ENCODE data around the gene SH3RF1. TPM values are rescaled to one million over a fixed set of nuclear protein-coding genes. Genes with fewer than 3 reads are reported as not detected.

SH3RF1 gene
- polyA plus RNA-seq, 3 donors = 30.0 to 34.9 (median 30.1) TPM

- DNase-seq (ENCODE audit: low read depth in 3 of 3, low spot score in 2 of 3) = no peak
These were observed 156.3 kb downstream of the SH3RF1 start for GRCh38 chr4:169114341-169114974.

- no peak for DNase-seq (ENCODE audit: low read depth in 3 of 3, low spot score in 2 of 3)
These were observed 160.1 kb downstream of the SH3RF1 start for GRCh38 chr4:169110633-169111032.

GRCh38 chr4:169109035-169109675 lies 161.6 kb downstream of the SH3RF1 start:
- no peak for DNase-seq (ENCODE audit: low read depth in 3 of 3, low spot score in 2 of 3)

GRCh38 chr4:169108303-169108702 lies 162.5 kb downstream of the SH3RF1 start:
- no peak for DNase-seq (ENCODE audit: low read depth in 3 of 3, low spot score in 2 of 3)

GRCh38 chr4:169107528-169107927 lies 163.2 kb downstream of the SH3RF1 start:
- DNase-seq (ENCODE audit: low read depth in 3 of 3, low spot score in 2 of 3) = no peak

- DNase-seq (ENCODE audit: low read depth in 3 of 3, low spot score in 2 of 3) = no peak
These were observed 164.0 kb downstream of the SH3RF1 start for GRCh38 chr4:169106696-169107229.

GRCh38 chr4:169105620-169106019 lies 165.1 kb downstream of the SH3RF1 start:
- DNase-seq (ENCODE audit: low read depth in 3 of 3, low spot score in 2 of 3) = no peak

- no peak for DNase-seq (ENCODE audit: low read depth in 3 of 3, low spot score in 2 of 3)
These were observed 166.8 kb downstream of the SH3RF1 start for GRCh38 chr4:169103966-169104412.

- no peak for DNase-seq (ENCODE audit: low read depth in 3 of 3, low spot score in 2 of 3)
These were observed 168.7 kb downstream of the SH3RF1 start for GRCh38 chr4:169102026-169102425.

- no peak for DNase-seq (ENCODE audit: low read depth in 3 of 3, low spot score in 2 of 3)
These were observed 170.1 kb downstream of the SH3RF1 start for GRCh38 chr4:169100670-169101101.

GRCh38 chr4:169099771-169100180 lies 171.0 kb downstream of the SH3RF1 start:
- no peak for DNase-seq (ENCODE audit: low read depth in 3 of 3, low spot score in 2 of 3)

- no peak for DNase-seq (ENCODE audit: low read depth in 3 of 3, low spot score in 2 of 3)
These were observed 171.6 kb downstream of the SH3RF1 start for GRCh38 chr4:169098969-169099690.

GRCh38 chr4:169098532-169098931 lies 172.2 kb downstream of the SH3RF1 start:
- no peak for DNase-seq (ENCODE audit: low read depth in 3 of 3, low spot score in 2 of 3)

- DNase-seq (ENCODE audit: low read depth in 3 of 3, low spot score in 2 of 3) = no peak
These were observed 172.7 kb downstream of the SH3RF1 start for GRCh38 chr4:169098054-169098497.

- DNase-seq (ENCODE audit: low read depth in 3 of 3, low spot score in 2 of 3) = no peak
These were observed 174.5 kb downstream of the SH3RF1 start for GRCh38 chr4:169096221-169096620.

GRCh38 chr4:169094656-169095231 lies 176.0 kb downstream of the SH3RF1 start:
- no peak for DNase-seq (ENCODE audit: low read depth in 3 of 3, low spot score in 2 of 3)

- no peak for DNase-seq (ENCODE audit: low read depth in 3 of 3, low spot score in 2 of 3)
These were observed 177.8 kb downstream of the SH3RF1 start for GRCh38 chr4:169092889-169093522.

GRCh38 chr4:169090484-169091215 lies 180.1 kb downstream of the SH3RF1 start:
- no peak for DNase-seq (ENCODE audit: low read depth in 3 of 3, low spot score in 2 of 3)

GRCh38 chr4:169089004-169089403 lies 181.8 kb downstream of the SH3RF1 start:
- no peak for DNase-seq (ENCODE audit: low read depth in 3 of 3, low spot score in 2 of 3)

- no peak for DNase-seq (ENCODE audit: low read depth in 3 of 3, low spot score in 2 of 3)
These were observed 185.8 kb downstream of the SH3RF1 start for GRCh38 chr4:169084954-169085353.
